HFF-Myc (cell line): ENCODE results near the gene OR8J1.

Experiments
- DNase-seq: peaks from one replicate; pipeline ENCODE4 v3.0.0-alpha.2; 2011; ENCODE audit warnings: low read depth; ENCODE audit errors: extremely low read depth
- H3K4me3 ChIP-seq: replicated peaks from 2 replicates; pipeline ENCODE4 v1.5.1; 2011; ENCODE audit warnings: low read depth, mild to moderate bottlenecking, control low read depth, low read length
- CTCF ChIP-seq: IDR thresholded peaks from 2 replicates; pipeline ENCODE4 v1.5.1; 2012; ENCODE audit warnings: mild to moderate bottlenecking, low read depth, low read length, control low read depth; ENCODE audit errors: missing control alignments

OR8J1 gene, protein sequence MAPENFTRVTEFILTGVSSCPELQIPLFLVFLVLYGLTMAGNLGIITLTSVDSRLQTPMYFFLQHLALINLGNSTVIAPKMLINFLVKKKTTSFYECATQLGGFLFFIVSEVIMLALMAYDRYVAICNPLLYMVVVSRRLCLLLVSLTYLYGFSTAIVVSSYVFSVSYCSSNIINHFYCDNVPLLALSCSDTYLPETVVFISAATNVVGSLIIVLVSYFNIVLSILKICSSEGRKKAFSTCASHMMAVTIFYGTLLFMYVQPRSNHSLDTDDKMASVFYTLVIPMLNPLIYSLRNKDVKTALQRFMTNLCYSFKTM

GRCh38 chr11:56353991-56354390 is at the start of gene OR8J1:
TSS of gene OR8J1 (plus strand) at chr11:56354291. CDS start at chr11:56360247, 5,956 bp downstream.
- no peak for DNase-seq
- no peak within 1 kb of the TSS for H3K4me3 ChIP-seq
- no peak for TF ChIP-seq CTCF

- no peak for DNase-seq
- TF ChIP-seq CTCF: no peak
- no peak overlapping the region for H3K4me3 ChIP-seq
Observed at GRCh38 chr11:56307836-56308235, 46.3 kb upstream of the OR8J1 start.

DNA sequence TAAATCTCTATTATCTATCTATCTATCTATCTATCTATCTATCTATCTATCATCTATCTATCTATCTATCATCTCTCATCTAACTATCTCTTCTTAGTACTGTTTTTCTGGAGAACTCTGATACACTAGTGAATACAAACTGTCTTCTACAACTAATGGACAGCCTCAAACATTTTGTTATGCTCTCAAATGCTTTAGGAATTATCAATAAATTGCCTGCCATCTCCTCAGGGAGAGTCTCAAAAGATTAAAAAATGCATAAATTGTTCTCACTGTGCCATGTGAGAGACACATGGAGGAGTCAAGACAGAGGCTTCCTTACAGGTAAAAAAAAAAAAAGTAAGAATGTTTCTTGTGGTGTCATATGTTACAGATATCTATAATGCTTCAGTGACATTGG is 39.2 kb upstream of the OR8J1 start, which contains the start of gene OR8K3:
Gene OR8K3, plus strand, starts transcription at position 301 of the 400 bp plus-strand sequence. CDS start 3,163 bp downstream, outside the sequence.
- no peak within 1 kb of the TSS for H3K4me3 ChIP-seq
- DNase-seq: no peak
- TF ChIP-seq CTCF: no peak

GRCh38 chr11:56331861-56332491 is 22.1 kb upstream of the OR8J1 start:
- no peak for DNase-seq
- no peak for TF ChIP-seq CTCF
- no peak overlapping the region for H3K4me3 ChIP-seq

DNA sequence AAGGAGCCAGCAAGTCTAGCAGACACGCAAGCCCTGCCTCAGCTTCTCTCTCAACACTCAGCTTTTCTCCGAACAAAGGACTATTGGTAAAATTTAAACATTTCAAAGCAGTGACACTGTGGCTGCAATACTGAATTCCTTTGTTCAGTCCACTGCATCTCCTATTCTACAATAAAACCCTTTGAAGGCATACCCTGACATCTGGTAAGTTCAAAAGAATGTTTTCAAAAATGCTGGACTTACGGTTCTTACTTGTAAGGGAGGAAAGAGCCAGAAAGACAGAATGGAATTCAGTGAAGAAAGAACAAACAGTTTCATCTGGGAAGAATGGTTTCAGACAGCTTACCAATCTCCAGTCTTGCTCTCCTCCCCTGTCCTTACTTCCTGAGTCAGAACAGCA is 20.9 kb upstream of the OR8J1 start:
- no peak for DNase-seq
- no peak for TF ChIP-seq CTCF

DNA sequence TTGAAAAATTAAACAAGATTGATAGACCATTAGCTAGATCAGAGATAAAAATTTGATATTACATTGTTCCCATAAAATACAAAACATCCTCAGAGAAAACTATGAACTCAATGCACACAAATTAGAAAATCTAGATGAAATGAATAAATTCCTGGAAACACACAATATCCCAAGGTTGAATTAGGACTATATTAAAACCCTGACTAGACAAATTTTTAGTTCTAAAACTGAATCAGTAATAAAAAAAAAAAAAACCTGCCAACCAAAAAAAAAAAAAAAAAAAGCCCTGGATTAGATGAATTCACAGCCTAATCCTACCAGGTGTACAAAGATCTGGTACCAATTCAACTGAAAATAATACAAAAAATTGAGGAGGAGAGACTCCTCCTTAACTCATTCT is 13.8 kb upstream of the OR8J1 start:
- DNase-seq: no peak
- no peak for TF ChIP-seq CTCF

More for the DNA sequence above, 20.9 kb upstream of the OR8J1 start:
- H3K4me3 ChIP-seq: no peak overlapping the region

More for the DNA sequence above, 13.8 kb upstream of the OR8J1 start:
- no peak overlapping the region for H3K4me3 ChIP-seq
